HG03097 (cell line): ENCODE data around the gene OR10T2.
A peak's percentile ranks its signal among the peaks of the same experiment; 100 is the strongest.
"Not testable (repeated sequence)": the region's sequence is repeated elsewhere in the genome, so short reads cannot be mapped to it uniquely, and the experiment has no call there.

ENCODE experiments used
- ATAC-seq: cut with Tn5 transposase; IDR thresholded peaks from one replicate; pipeline ENCODE4 v1.9.1; 2021; ENCODE audit not compliant: unreplicated experiment, low FRiP score

The OR10T2 gene, protein sequence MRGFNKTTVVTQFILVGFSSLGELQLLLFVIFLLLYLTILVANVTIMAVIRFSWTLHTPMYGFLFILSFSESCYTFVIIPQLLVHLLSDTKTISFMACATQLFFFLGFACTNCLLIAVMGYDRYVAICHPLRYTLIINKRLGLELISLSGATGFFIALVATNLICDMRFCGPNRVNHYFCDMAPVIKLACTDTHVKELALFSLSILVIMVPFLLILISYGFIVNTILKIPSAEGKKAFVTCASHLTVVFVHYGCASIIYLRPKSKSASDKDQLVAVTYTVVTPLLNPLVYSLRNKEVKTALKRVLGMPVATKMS

DNA sequence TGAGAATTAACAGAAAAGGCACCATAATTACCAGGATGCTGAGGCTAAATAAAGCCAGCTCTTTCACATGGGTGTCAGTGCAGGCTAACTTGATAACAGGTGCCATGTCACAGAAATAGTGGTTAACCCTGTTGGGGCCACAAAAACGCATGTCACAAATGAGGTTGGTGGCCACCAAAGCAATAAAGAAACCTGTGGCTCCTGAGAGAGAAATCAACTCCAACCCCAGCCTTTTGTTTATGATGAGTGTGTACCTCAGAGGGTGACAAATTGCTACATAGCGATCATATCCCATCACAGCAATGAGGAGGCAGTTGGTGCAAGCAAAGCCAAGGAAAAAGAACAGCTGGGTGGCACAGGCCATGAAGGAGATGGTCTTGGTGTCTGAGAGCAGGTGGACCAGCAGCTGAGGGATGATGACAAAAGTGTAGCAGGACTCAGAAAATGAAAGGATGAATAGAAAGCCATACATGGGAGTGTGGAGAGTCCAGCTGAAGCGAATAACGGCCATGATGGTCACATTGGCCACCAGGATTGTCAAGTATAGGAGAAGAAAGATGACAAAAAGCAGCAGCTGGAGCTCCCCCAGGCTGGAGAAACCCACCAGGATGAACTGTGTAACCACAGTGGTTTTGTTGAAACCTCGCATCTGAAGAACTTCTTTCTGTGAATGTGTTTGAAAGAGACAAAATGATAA is at the start of gene OR10T2:
OR10T2 (minus strand) TSS at position 649 of the 697 bp plus-strand sequence; CDS start at position 649, 0 bp downstream.
- no peak for ATAC-seq

DNA sequence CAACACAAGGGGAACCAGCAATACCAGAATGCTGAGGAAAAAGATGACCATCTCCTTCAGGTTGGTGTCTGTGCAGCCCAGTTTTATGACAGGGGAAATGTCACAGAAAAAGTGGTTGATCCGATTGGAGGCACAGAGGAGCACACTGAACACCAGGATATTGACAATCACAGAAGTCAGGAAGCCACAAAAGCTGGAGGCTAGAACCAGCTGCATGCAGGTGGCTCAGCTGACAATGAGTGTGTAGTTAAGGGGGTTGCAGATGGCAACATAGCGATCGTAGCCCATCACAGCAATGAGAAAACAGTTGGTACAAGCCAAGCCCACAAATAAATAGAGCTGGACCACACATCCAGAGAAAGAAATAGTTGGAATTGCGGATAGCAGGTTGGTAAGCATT is 46.1 kb upstream of the OR10T2 start:
- ATAC-seq: no peak

DNA sequence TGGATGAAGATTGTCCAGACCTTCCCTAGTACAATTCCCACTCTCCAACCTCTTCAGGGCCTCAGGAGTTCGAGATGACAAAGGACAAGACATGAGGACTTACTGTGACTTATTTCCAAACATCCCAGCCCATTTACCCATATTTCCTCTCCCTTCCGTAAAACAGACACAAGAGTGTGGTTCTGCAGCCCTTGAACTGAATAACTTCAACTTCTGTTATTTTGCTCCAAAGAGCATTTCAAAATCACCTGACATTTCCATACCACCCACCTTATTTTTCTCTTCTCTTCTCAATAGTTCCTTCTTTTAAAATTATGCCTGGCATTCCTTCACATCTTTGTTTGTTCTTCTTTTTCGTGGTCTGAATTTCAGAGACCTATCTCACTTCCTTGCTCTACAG is 35.5 kb upstream of the OR10T2 start:
- ATAC-seq: no peak

DNA sequence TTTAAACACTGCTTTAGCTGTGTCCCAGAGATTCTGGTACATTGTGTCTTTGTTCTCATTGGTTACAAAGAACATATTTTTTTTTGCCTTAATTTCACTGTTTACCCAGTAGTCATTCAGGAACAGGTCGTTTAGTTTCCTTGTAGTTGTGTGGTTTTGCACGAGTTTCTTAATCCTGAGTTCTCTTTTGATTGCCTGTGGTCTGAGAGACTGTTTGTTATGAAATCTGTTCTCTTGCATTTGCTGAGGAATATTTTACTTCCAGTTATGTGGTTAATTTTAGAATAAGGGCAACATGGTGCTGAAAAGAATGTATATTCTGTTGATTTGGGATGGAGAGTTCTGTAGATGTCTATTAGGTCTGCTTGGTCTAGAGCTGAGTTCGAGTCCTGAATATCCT is 30.9 kb upstream of the OR10T2 start:
- not testable (repeated sequence) for ATAC-seq

DNA sequence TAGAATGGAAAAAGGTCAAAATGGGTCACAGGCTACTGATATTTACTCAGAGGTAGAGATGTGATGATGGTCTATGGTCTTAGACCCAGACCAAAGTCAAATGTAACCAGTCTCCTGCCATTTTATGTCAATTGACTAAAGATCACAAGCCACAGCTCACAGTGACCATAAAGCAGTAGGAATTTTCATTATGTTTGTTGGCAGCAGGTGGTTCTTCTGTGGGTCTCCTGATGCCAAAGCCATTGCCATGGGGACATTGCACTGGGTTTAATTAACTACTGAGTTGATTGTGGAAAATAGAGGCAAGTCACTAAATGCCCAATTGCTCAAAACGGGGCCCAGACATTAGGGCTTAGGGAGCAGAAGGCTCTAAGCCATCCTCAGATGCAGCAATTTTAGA is 26.9 kb upstream of the OR10T2 start, which contains the start of gene OR10K2:
OR10K2 (minus strand) TSS at position 101 of the 400 bp plus-strand sequence. CDS start 5,371 bp downstream, outside the sequence.
- no peak for ATAC-seq

DNA sequence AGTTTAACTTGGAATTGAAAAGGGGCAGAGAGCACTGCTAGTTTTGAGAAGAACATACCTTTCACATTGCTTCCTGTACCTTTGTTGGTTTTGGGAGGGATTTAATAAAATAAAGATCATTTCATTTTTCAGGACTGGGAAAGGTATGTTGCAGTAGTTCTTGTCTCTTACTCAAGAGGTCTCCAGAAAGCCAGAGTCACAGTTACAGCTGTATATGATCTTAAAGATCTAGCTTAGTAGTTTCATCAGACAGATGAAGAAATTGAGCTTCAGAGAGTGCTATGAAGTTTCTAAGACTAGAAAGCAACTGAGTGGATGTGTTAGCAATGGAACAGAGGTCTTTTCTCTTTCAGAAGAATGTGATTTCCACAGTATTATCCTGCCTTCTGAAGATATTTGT is 25.8 kb upstream of the OR10T2 start:
- no peak for ATAC-seq

DNA sequence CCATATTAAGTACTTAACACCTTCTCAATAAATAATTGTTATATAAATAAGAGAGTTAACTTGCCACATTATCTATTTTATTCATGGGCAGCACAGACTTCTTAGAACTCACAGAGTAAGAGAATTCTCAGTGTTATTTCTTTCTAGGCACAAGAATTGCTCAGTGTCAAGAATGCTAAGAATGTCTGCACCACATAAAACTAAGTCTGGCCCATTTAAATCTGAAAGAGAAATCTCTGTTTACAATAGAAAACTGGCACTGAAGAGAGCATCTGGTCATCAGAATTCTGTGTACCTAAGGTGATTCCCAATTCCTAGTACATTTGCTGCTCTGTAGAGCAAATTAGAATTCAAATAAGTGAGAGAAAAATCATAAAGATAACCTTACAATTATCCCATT is 22.9 kb upstream of the OR10T2 start:
- ATAC-seq: no peak

DNA sequence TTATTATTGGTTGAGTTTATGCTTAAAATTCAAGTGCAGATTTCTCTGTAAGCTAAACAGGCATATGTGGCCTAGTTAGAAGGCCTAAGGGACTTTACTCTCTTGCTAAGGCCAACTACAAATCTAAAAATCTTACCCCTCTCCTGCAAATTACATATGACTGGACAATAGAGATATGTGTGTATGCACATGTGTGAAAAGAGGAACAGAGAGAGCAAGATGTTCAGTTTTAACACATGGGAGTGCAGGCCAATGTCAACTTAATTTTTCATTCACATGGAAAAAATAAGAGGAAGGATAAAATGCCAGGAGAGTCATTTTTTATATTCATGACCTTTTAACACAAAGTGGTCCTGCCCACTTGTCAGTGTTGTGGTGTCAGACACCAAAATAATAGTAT is 18.3 kb upstream of the OR10T2 start:
- no peak for ATAC-seq

DNA sequence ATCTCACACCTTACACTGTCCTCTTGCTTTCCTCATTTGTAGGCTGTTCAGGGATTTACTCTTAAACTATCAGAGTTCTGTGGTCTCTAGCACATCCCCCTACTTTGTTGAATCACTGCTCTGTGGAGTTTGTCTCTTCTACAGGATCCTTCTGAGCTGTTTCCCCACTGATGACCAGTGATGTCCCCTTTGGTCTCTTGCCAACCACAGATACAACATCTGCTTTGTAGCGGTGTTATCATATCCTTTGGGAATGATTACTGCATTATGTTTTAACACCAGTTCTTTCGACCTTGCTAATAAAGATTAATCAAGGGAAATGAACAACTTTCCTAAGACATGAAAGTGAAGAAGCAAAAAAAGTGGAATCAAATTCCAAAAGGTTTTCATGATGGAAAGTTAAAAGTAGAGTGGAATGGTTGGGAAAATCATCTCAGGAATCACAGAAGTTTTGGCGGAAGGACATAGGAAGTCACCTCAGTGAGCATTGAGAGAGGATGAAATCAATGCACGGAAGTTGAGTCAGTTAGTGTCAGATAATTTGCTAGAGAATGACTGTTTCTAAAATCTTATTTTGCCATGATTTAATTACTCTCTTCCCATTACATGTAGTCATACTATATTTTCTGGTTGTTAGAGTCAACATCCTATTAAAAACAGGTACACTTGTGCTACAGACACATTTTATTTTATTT is 15.5 kb upstream of the OR10T2 start:
- ATAC-seq: no peak

DNA sequence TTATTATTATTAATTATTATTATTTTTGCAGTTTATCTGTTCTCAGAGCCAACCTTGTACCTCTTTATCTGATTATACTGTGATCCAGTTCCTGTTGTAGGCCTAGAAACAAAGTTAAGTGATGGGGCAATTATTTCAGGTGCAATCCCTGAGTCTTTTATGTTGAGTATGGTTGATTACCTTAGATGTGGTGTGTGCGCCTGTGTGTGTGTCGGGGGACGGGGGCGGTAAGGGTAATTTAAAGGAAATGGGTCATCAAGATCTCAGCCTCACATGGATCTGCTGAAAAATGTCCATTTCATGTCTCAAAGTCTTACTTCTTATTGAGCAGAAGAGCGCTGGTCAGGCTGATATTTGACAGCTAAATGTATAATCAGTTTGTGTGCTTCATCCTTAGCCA is 7.8 kb upstream of the OR10T2 start:
- ATAC-seq: no peak

DNA sequence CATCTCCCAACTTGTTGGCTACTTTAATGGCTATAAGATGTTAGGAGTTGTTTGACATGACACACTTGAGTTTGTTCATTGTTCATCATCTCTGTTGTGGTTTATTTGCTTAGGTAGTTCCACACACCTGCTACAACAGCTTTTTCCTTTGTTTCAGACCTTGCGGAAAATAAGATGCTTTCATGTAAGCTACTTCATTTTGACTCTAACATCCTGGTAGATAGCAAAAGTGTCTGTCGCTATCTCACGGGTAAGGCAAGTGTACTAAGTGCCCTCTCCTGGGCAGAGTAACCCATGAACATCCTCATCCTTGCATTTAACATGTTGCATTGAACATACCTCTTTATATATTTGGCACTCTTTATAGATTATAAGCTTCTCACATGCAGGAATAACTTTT is 1.6 kb upstream of the OR10T2 start:
- ATAC-seq: no peak

DNA sequence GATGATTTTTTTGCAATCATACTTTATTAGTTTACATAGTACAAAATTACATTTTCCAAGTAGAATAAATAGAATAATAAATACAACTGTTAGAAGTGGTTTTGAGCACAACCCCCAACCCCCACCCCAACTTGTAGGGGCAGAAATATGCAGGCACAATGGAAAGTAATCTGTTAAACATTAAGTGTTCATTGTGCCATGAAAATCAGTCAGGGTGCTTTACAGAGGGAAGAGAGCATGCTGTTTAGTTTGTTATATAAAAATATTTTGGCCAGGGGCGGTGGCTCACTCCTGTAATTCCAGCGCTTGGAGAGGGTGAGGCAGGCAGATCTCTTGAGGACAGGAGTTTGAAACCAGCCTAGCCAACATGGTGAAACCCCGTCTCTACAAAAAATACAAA is 2.6 kb downstream of the OR10T2 start:
- no peak for ATAC-seq

DNA sequence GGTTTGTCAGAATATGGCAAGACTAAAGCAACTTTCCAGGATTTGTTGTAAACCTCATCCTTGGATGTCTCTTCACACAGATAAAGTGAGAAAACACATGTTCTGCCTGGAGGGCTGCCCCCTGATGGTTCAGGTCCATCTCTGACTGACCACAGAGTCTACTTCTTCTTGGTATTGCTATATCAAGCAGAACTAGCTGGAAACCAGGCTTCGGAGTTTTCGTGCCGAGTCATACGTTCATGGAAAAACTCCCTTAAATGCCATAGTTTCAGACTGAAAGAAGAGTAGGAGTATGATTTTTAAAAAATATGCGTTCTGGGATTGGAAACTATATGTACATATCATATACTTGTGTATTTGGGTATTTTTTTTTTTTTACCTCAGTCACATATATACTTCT is 5.8 kb downstream of the OR10T2 start:
- no peak for ATAC-seq

DNA sequence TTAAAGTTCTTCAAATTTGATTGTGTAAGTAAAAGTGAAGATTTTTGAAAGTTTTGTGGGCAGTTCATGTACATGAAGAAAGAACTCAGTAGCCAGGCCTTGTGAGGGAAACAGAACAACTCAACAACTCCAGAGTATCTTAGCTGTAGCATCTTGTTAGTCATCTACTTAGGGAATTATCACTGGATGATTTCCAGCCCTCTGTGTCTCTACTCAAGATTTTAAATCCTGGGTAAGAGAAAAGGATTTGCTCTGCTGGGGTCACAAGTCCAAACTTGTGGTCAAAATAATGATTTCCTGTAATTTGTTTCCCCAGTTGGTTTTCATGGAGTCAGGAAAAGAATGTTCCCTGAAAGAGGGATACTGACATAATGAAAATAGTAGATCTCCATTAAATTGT is 8.2 kb downstream of the OR10T2 start:
- no peak for ATAC-seq

DNA sequence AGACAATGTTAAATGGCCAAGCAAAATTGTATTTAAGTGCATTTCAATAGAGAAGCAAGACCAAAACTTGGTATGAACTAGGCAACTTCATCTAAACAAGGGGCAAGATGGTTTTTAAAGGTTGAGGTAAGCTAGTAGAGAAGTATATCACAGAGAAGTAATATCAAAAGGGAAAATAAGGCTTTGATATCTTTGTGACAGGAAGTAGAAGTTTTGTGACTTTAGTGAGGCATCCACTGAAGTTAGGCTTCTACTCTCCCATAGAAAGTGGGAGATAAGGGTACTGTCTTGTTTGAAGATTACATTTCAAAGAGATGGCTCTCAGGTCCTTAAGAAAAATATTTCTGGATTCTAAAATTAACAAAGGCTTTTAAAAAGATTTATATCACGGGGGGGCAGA is 8.9 kb downstream of the OR10T2 start:
- ATAC-seq: no peak

DNA sequence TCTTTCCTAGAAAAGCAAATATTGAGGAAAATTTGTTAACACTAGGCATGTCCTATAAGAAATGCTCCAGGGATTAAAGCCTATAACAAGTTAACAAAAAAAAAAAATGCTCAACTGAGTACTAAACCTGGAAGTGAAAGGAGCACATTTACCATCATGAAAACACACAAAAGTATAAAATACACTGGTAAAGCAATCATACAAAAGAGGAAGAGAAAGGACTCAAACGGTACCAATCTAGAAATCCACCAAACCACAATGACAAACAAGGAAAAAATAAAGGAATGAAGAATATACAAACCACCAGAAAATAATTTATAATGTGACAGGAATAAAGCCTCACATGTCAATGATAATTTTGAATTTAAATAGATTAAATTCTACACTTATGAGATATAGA is 24.4 kb downstream of the OR10T2 start:
- ATAC-seq: no peak

DNA sequence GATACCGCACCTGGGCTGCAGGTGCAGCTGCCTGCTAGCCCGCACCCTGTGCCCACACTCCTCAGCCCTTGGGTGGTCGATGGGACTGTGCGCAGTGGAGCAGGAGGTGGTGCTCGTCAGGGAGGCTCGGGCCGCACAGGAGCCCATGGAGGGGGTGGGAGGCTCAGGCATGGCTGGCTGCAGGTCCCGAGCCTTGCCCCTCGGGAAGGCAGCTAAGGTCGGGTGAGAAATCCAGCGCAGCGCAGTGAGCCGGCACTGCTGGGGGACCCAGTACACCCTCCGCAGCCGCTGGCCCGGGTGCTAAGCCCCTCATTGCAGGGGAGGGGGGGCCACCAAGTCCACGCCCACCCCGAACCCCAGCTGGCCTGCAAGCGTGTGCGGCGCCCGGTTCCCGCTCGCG is 25.2 kb downstream of the OR10T2 start:
- ATAC-seq: not testable (repeated sequence)

DNA sequence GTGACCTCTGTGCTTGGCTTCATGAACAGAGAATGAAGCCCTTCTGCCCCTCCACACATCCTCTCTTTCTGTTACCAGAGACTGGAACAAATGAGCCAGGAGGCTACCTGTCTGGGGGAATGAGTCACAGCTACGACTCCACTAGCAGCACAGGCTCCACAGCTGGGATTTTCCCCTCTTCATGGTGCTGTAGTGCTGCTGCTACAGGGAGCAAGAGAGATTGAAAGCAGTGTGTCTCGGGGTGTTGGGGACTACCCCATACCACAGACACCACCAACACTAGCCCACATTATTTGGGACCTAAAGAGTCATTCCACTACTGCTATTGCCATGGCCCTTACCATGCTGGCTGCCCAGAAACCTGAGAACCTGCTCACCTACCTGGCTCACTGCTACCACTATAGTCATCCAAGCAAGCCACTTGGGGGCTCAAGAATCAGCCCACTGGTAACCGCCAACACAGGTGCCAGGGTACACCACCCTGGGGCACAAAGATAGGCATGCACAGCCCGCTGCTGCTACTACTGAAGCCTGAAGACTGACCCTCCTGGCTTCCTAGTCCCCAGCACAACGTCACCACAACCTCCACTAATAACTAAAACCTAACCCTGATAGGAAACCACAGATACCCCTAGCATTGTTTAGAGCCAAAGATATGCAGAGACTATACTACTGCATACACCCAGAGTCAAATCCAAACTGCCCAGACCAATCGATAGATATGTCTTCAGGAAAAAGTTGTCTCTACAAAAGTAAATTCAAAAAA is 27.9 kb downstream of the OR10T2 start:
- ATAC-seq: peak; percentile 97

DNA sequence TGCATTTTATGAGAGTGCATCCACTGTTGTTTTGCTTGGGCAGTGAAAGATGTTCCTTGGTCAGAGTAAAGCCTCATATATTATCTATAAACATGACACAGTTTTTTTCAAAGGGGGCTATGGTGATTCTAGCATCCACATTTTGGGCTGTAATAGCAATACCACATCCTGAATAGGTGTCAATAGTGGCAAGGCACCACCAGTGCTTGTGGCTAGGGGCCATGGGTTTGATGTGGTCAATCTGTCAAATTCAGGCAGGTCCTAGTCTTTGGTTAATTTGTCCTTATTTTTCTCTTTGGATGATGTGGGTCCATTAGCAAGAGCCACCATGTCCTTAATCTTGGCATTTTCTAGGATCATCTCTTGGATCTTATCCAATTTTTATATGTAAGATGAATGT is 32.5 kb downstream of the OR10T2 start:
- no peak for ATAC-seq

DNA sequence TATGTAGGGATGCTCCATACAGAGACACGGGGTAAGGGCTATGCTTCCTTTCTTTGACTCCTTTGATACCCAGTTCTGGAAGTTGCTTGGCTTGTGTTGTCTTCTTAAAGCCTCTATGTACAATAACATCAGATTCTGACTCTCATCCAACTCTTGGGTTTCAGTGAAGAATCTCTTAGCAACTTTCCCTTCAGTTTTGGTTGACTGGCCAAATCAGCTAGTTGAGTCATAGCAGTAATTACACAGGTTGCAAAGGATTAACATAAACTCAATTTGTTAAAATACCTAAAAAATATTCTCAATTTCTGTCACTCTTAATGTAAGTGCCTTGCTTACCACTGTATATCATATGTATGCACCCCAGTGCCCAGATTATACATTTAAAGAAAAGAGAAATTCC is 36.3 kb downstream of the OR10T2 start:
- ATAC-seq: no peak

DNA sequence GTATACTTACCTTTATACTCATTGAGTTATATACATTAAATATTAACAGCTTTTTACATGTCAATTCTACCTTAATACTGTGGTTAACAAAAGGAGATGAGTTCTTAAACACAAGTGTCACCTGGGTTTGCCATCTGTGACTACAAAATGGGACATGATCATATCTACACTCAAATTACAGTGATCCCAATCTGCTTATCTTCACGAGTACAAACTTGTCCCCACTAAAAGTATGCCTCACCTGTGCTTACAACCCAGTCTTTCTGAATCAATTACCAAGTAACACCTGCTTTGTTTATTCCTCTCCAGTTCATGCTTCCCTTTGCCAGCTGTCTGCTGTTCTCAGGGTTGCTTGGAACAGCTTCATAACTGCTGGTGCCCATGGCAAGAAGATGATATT is 36.8 kb downstream of the OR10T2 start:
- ATAC-seq: no peak
